PC-3 (cell line): ENCODE results near the gene THADA.

Experiments
- EZH2 ChIP-seq: fragments of 300-600 bp; sonication (generic); IDR thresholded peaks from one replicate; pipeline ENCODE4 v1.6.1; 2017; ENCODE audit warnings: antibody characterized with exemption, mild to moderate bottlenecking, low read length; ENCODE audit not compliant: unreplicated experiment
- TF ChIP-seq, protein P1 (sequence below): fragments of 300-600 bp; sonication (generic); conservative IDR thresholded peaks from 2 replicates; pipeline ENCODE4 v1.5.1; 2017; ENCODE audit warnings: antibody characterized with exemption, low read depth, mild to moderate bottlenecking, low read length

GRCh38 chr2:43214253-43214652 lies 381.6 kb downstream of the THADA start:
- TF ChIP-seq, protein P1, sequence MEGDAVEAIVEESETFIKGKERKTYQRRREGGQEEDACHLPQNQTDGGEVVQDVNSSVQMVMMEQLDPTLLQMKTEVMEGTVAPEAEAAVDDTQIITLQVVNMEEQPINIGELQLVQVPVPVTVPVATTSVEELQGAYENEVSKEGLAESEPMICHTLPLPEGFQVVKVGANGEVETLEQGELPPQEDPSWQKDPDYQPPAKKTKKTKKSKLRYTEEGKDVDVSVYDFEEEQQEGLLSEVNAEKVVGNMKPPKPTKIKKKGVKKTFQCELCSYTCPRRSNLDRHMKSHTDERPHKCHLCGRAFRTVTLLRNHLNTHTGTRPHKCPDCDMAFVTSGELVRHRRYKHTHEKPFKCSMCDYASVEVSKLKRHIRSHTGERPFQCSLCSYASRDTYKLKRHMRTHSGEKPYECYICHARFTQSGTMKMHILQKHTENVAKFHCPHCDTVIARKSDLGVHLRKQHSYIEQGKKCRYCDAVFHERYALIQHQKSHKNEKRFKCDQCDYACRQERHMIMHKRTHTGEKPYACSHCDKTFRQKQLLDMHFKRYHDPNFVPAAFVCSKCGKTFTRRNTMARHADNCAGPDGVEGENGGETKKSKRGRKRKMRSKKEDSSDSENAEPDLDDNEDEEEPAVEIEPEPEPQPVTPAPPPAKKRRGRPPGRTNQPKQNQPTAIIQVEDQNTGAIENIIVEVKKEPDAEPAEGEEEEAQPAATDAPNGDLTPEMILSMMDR: no peak
- no peak for TF ChIP-seq EZH2
